Measurements from ENCODE around the gene GTF2A1. TPM values are rescaled to one million over a fixed set of nuclear protein-coding genes. Genes with fewer than 3 reads are reported as not detected.

Gene GTF2A1
- total and polyA plus RNA-seq, 2 experiments from 2014 or later: 3.8 to 25.1 TPM

GRCh38 chr14:81187832-81188522 is 32.8 kb downstream of the GTF2A1 start:
- H3K9me2 ChIP-seq (replicated peaks; ENCODE audit: insufficient read depth): no peaks in the 10 kb centered on the region
- H4K20me1 ChIP-seq (ENCODE audit: insufficient read depth, poor library complexity, severe bottlenecking): no peaks in the 10 kb centered on the region
- H3K36me3 ChIP-seq (replicated peaks; ENCODE audit: insufficient read depth, low read depth): no peaks in the 10 kb centered on the region
- H3K27me3 ChIP-seq: no peaks in the 10 kb centered on the region
- WGBS (ENCODE audit: low lambda C conversion rate, missing lambda C conversion rate): 90% methylated on average over 5 of the region's 5 CpGs
- H3K79me2 ChIP-seq: peaks cover 2% of the 10 kb centered on the region
- no peak overlapping the region for H2AFZ ChIP-seq
- no peak overlapping the region for H3K4me2 ChIP-seq
- TF ChIP-seq EZH2phosphoT487 (IDR thresholded peaks at IDR 0.05; ENCODE audit: low read depth, severe bottlenecking, unreplicated experiment) (no peak), CTCF (IDR thresholded peaks at IDR 0.05; ENCODE audit: poor library complexity) (no peak), EZH2 (IDR thresholded peaks at IDR 0.05; ENCODE audit: borderline replicate concordance) (no peak)
- no peaks in the 10 kb centered on the region for H3K4me1 ChIP-seq (ENCODE audit: insufficient read depth)
- no peak overlapping the region for H3K4me3 ChIP-seq
- no peaks in the 10 kb centered on the region for H3K9me3 ChIP-seq (ENCODE audit: low read depth)
- no peak overlapping the region for H3K27ac ChIP-seq
- DNase-seq (ENCODE audit: low spot score): no peak

- H3K27me3 ChIP-seq: no peaks in the 10 kb centered on the region
- no peaks in the 10 kb centered on the region for H3K4me1 ChIP-seq (ENCODE audit: insufficient read depth)
- no peaks in the 10 kb centered on the region for H4K20me1 ChIP-seq (ENCODE audit: insufficient read depth, poor library complexity, severe bottlenecking)
- H3K36me3 ChIP-seq (replicated peaks; ENCODE audit: insufficient read depth, low read depth): no peaks in the 10 kb centered on the region
- H3K9me3 ChIP-seq (ENCODE audit: low read depth): no peaks in the 10 kb centered on the region
- TF ChIP-seq EZH2phosphoT487 (IDR thresholded peaks at IDR 0.05; ENCODE audit: low read depth, severe bottlenecking, unreplicated experiment): no peak
- no peak for TF ChIP-seq CTCF (IDR thresholded peaks at IDR 0.05; ENCODE audit: poor library complexity)
- TF ChIP-seq EZH2 (IDR thresholded peaks at IDR 0.05; ENCODE audit: borderline replicate concordance): no peak
- H3K27ac ChIP-seq: no peak overlapping the region
- no peak overlapping the region for H3K4me3 ChIP-seq
- no peaks in the 10 kb centered on the region for H3K9me2 ChIP-seq (replicated peaks; ENCODE audit: insufficient read depth)
- 96% methylated on average over 2 of the region's 2 CpGs for WGBS (ENCODE audit: low lambda C conversion rate, missing lambda C conversion rate)
- no peak overlapping the region for H3K4me2 ChIP-seq
- H3K79me2 ChIP-seq: no peaks in the 10 kb centered on the region
- no peak overlapping the region for H2AFZ ChIP-seq
- no peak for DNase-seq (ENCODE audit: low spot score)
These were observed 41.1 kb downstream of the GTF2A1 start for GRCh38 chr14:81179631-81180030.

- no peaks in the 10 kb centered on the region for H3K9me2 ChIP-seq (replicated peaks; ENCODE audit: insufficient read depth)
- H2AFZ ChIP-seq: no peak overlapping the region
- H3K4me2 ChIP-seq: no peak overlapping the region
These were observed 42.7 kb downstream of the GTF2A1 start for GRCh38 chr14:81178063-81178462.

More at GRCh38 chr14:81178063-81178462, 42.7 kb downstream of the GTF2A1 start:
- Histone ChIP-seq H3K27me3 (no peaks in the 10 kb centered on the region), H3K36me3 (replicated peaks; ENCODE audit: insufficient read depth, low read depth) (no peaks in the 10 kb centered on the region), H4K20me1 (ENCODE audit: insufficient read depth, poor library complexity, severe bottlenecking) (no peaks in the 10 kb centered on the region), H3K4me3 (no peak overlapping the region), H3K27ac (no peak overlapping the region), H3K9me3 (ENCODE audit: low read depth) (no peaks in the 10 kb centered on the region), H3K4me1 (ENCODE audit: insufficient read depth) (no peaks in the 10 kb centered on the region), H3K79me2 (no peaks in the 10 kb centered on the region)
- TF ChIP-seq EZH2 (IDR thresholded peaks at IDR 0.05; ENCODE audit: borderline replicate concordance) (no peak), CTCF (IDR thresholded peaks at IDR 0.05; ENCODE audit: poor library complexity) (no peak), EZH2phosphoT487 (IDR thresholded peaks at IDR 0.05; ENCODE audit: low read depth, severe bottlenecking, unreplicated experiment) (no peak)
- DNase-seq (ENCODE audit: low spot score): no peak
